WTC11 (cell line): ENCODE results near the gene KITLG. TPM values are rescaled to one million over a fixed set of nuclear protein-coding genes. Genes with fewer than 3 reads are reported as not detected.

Experiments
- ATAC-seq: fragments of 200-7000 bp; cut with Tn5 transposase; 2 replicates; pipeline ENCODE4 v1.10.0; 2021; ENCODE audit warnings: mild to moderate bottlenecking, moderate library complexity
- CTCF ChIA-PET: fragments of 300-600 bp; sonication (Branson Sonifier 250); formaldehyde crosslinking; loops from one replicate; lab custom pipeline; 2021; ENCODE audit warnings: antibody characterized with exemption; lab: Charles Lee
- POLR2A ChIA-PET: fragments of 350-600 bp; sonication (Branson Sonifier 250); formaldehyde crosslinking; loops from one replicate; lab custom pipeline; 2021; ENCODE audit warnings: antibody characterized with exemption; lab: Charles Lee
- DNase-seq: peaks from one replicate; pipeline ENCODE4 v3.0.0; 2021; ENCODE audit warnings: low spot score
- H3K27ac Mint-ChIP-seq: 2 replicates; pipeline ENCODE4 v1.8.0; 2021; ENCODE audit warnings: mixed read lengths
- H3K27me3 Mint-ChIP-seq: 2 replicates; pipeline ENCODE4 v1.8.0; 2021; ENCODE audit warnings: low read depth, mild to moderate bottlenecking, moderate library complexity, mixed read lengths
- H3K36me3 Mint-ChIP-seq: 2 replicates; pipeline ENCODE4 v1.8.0; 2021; ENCODE audit warnings: mixed read lengths
- H3K4me1 Mint-ChIP-seq: 2 replicates; pipeline ENCODE4 v1.8.0; 2022; ENCODE audit warnings: mixed read lengths
- H3K4me3 Mint-ChIP-seq: 2 replicates; pipeline ENCODE4 v1.8.0; 2021; ENCODE audit warnings: mild to moderate bottlenecking, moderate library complexity, mixed read lengths
- H3K9me3 Mint-ChIP-seq: 2 replicates; pipeline ENCODE4 v1.8.0; 2021; ENCODE audit warnings: mixed read lengths
- ARID4B ChIP-seq: sonication (generic); formaldehyde crosslinking; IDR thresholded peaks from 2 replicates; pipeline ENCODE4 v1.8.0; 2023; ENCODE audit warnings: missing genetic modification reagents, mild to moderate bottlenecking, borderline replicate concordance
- ATF2 ChIP-seq: sonication (generic); formaldehyde crosslinking; IDR thresholded peaks from 2 replicates; pipeline ENCODE4 v1.8.1; 2022; ENCODE audit warnings: low read depth, missing genetic modification reagents, borderline replicate concordance
- CREB1 ChIP-seq: sonication (generic); formaldehyde crosslinking; IDR thresholded peaks from 2 replicates; pipeline ENCODE4 v1.8.0; 2023; ENCODE audit warnings: mild to moderate bottlenecking, missing genetic modification reagents
- GABPB1 ChIP-seq: sonication (generic); formaldehyde crosslinking; IDR thresholded peaks from 2 replicates; pipeline ENCODE4 v1.8.1; 2023; ENCODE audit warnings: mild to moderate bottlenecking, missing genetic modification reagents
- HMGXB4 ChIP-seq: sonication (generic); formaldehyde crosslinking; IDR thresholded peaks from 2 replicates; pipeline ENCODE4 v1.8.1; 2023; ENCODE audit warnings: mild to moderate bottlenecking, moderate library complexity, missing genetic modification reagents
- JUN ChIP-seq: sonication (generic); formaldehyde crosslinking; IDR thresholded peaks from 2 replicates; pipeline ENCODE4 v1.8.0; 2023; ENCODE audit warnings: mild to moderate bottlenecking, missing genetic modification reagents
- NFATC4 ChIP-seq: fragments of 250-450 bp; sonication (Bioruptor Pico); IDR thresholded peaks from 2 replicates; pipeline ENCODE4 v1.9.0; 2021; ENCODE audit warnings: mild to moderate bottlenecking
- NR2C2 ChIP-seq: sonication (generic); formaldehyde crosslinking; IDR thresholded peaks from 2 replicates; pipeline ENCODE4 v1.8.0; 2022; ENCODE audit warnings: mild to moderate bottlenecking, missing genetic modification reagents
- NR3C1 ChIP-seq: sonication (generic); formaldehyde crosslinking; conservative IDR thresholded peaks from 2 replicates; pipeline ENCODE4 v1.8.1; 2023; ENCODE audit warnings: low read depth, mild to moderate bottlenecking, missing genetic modification reagents
- PRDM15 ChIP-seq: sonication (generic); formaldehyde crosslinking; IDR thresholded peaks from 2 replicates; pipeline ENCODE4 v1.8.0; 2022; ENCODE audit warnings: missing genetic modification reagents
- PREB ChIP-seq: sonication (generic); formaldehyde crosslinking; IDR thresholded peaks from 2 replicates; pipeline ENCODE4 v1.8.1; 2022; ENCODE audit warnings: mild to moderate bottlenecking, missing genetic modification reagents, moderate library complexity, borderline replicate concordance
- RORB ChIP-seq: fragments of 250-450 bp; sonication (Bioruptor Pico); IDR thresholded peaks from 2 replicates; pipeline ENCODE4 v1.9.0; 2021; ENCODE audit warnings: mild to moderate bottlenecking
- SMAD4 ChIP-seq: sonication (generic); formaldehyde crosslinking; IDR thresholded peaks from 2 replicates; pipeline ENCODE4 v1.8.0; 2022; ENCODE audit warnings: mild to moderate bottlenecking, missing genetic modification reagents
- STAT6 ChIP-seq: sonication (generic); formaldehyde crosslinking; conservative IDR thresholded peaks from 2 replicates; pipeline ENCODE4 v1.8.1; 2023; ENCODE audit warnings: mild to moderate bottlenecking, low read depth, missing genetic modification reagents, moderate library complexity
- TEAD1 ChIP-seq: sonication (generic); formaldehyde crosslinking; IDR thresholded peaks from 2 replicates; pipeline ENCODE4 v1.8.0; 2022; ENCODE audit warnings: mild to moderate bottlenecking, missing genetic modification reagents
- TEAD4 ChIP-seq: sonication (generic); formaldehyde crosslinking; IDR thresholded peaks from 2 replicates; pipeline ENCODE4 v1.8.0; 2022; ENCODE audit warnings: mild to moderate bottlenecking, missing genetic modification reagents
- TP53 ChIP-seq: sonication (generic); formaldehyde crosslinking; IDR thresholded peaks from 2 replicates; pipeline ENCODE4 v1.8.1; 2023; ENCODE audit warnings: mild to moderate bottlenecking, missing genetic modification reagents
- ZNF121 ChIP-seq: sonication (generic); formaldehyde crosslinking; IDR thresholded peaks from 2 replicates; pipeline ENCODE4 v1.8.0; 2023; ENCODE audit warnings: missing genetic modification reagents
- ZNF416 ChIP-seq: fragments of 250-450 bp; sonication (Bioruptor Pico); IDR thresholded peaks from 2 replicates; pipeline ENCODE4 v1.9.0; 2021; ENCODE audit warnings: mild to moderate bottlenecking, inconsistent platforms
- total RNA-seq: library from RNA; stranded (reverse); gene quantifications from 3 replicates; pipeline ENCODE4 v1.2.3, GENCODE V29; 2021
- TF ChIP-seq, protein P1 (sequence below): fragments of 250-450 bp; sonication (Bioruptor Pico); IDR thresholded peaks from 2 replicates; pipeline ENCODE4 v2.1.2; 2022; ENCODE audit warnings: mild to moderate bottlenecking, moderate library complexity

KITLG gene
- total RNA-seq, 1 experiment from 2014 or later, result 12.5 TPM

DNA sequence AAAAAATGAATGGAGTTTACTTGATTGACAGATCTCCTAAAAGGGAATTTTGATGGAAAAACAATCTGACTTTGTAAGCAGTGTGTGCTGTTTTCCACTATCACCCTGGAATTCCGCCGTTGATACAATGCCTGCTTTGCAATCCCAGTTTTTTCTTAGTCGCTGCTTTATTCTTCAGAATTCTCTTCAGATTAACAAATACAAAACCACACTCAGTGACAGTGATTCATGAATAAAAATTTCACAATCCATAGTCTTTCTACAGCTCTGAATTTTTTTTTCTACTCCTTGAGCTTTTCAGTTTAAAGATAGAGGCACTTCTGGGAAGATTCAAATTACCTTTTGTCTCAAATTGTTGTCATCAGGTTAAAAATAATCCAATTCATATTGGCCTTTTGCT lies 44.6 kb upstream of the KITLG start:
- POLR2A ChIA-PET, result no interaction called here
- Mint-ChIP-seq H3K27ac (no peak overlapping the region), H3K4me3 (no peak overlapping the region), H3K9me3 (peaks cover 22% of the 10 kb centered on the region), H3K36me3 (peaks cover 3% of the 10 kb centered on the region), H3K27me3 (no peaks in the 10 kb centered on the region), H3K4me1 (peaks cover 17% of the 10 kb centered on the region)
- no peak for TF ChIP-seq GABPB1 (CRISPR knock-in tag)
- no peak for TF ChIP-seq PREB (CRISPR knock-in tag)
- TF ChIP-seq CREB1 (CRISPR knock-in tag), result no peak
- TF ChIP-seq TP53 (CRISPR knock-in tag), result no peak
- TF ChIP-seq ATF2 (CRISPR knock-in tag), result no peak
- TF ChIP-seq ZNF416 (CRISPR knock-in tag), result no peak
- TF ChIP-seq ARID4B (CRISPR knock-in tag), result no peak
- no peak for TF ChIP-seq TEAD1 (CRISPR knock-in tag)
- TF ChIP-seq JUN, result no peak
- TF ChIP-seq SMAD4 (CRISPR knock-in tag), result no peak
- no peak for TF ChIP-seq NFATC4 (CRISPR knock-in tag)
- no peak for TF ChIP-seq TEAD4
- TF ChIP-seq PRDM15 (CRISPR knock-in tag), result no peak
- TF ChIP-seq NR2C2 (CRISPR knock-in tag), result no peak
- no peak for TF ChIP-seq RORB (CRISPR knock-in tag)
- no peak for TF ChIP-seq NR3C1 (CRISPR knock-in tag)
- no peak for TF ChIP-seq HMGXB4 (CRISPR knock-in tag)
- TF ChIP-seq ZNF121 (CRISPR knock-in tag), result no peak
- TF ChIP-seq STAT6 (CRISPR knock-in tag), result no peak
- TF ChIP-seq, protein P1, sequence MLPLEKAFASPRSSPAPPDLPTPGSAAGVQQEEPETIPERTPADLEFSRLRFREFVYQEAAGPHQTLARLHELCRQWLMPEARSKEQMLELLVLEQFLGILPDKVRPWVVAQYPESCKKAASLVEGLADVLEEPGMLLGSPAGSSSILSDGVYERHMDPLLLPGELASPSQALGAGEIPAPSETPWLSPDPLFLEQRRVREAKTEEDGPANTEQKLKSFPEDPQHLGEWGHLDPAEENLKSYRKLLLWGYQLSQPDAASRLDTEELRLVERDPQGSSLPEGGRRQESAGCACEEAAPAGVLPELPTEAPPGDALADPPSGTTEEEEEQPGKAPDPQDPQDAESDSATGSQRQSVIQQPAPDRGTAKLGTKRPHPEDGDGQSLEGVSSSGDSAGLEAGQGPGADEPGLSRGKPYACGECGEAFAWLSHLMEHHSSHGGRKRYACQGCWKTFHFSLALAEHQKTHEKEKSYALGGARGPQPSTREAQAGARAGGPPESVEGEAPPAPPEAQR (CRISPR knock-in tag), result no peak
- DNase-seq (no peak), ATAC-seq (no peak)
- CTCF ChIA-PET, result no interaction called here
